Loucy (cell line): ENCODE results near the gene EPHA2.

Experiments used
- H2AFZ ChIP-seq: fragments of 200-600 bp; sonication (generic); 2 replicates; pipeline ENCODE4 v1.6.0; 2016; ENCODE audit warnings: antibody characterized with exemption, mild to moderate bottlenecking, low read length, moderate library complexity
- H3F3A ChIP-seq: fragments of 200-600 bp; 2 replicates; pipeline ENCODE4 v1.6.0; 2016; ENCODE audit warnings: antibody characterized with exemption, low read depth, mild to moderate bottlenecking
- H3K27me3 ChIP-seq: fragments of 200-600 bp; sonication (generic); 2 replicates; pipeline ENCODE4 v1.6.1; 2014; ENCODE audit warnings: low read length, mild to moderate bottlenecking; ENCODE audit not compliant: insufficient read depth, poor library complexity, severe bottlenecking
- H3K36me3 ChIP-seq: fragments of 200-600 bp; sonication (generic); 2 replicates; pipeline ENCODE4 v1.6.1; 2016; ENCODE audit warnings: low read length; ENCODE audit not compliant: insufficient read depth
- H3K4me1 ChIP-seq: fragments of 200-600 bp; sonication (generic); 2 replicates; pipeline ENCODE4 v1.5.1; 2014; ENCODE audit warnings: low read length, mild to moderate bottlenecking; ENCODE audit not compliant: insufficient read depth, poor library complexity, severe bottlenecking
- H3K4me2 ChIP-seq: fragments of 200-600 bp; sonication (generic); 2 replicates; pipeline ENCODE4 v1.6.0; 2014; ENCODE audit warnings: antibody characterized with exemption, low read length, low read depth, mild to moderate bottlenecking; ENCODE audit not compliant: poor library complexity, severe bottlenecking
- H3K4me3 ChIP-seq: fragments of 200-600 bp; sonication (generic); 2 replicates; pipeline ENCODE4 v1.5.1; 2014; ENCODE audit warnings: low read length, mild to moderate bottlenecking, mixed read lengths; ENCODE audit not compliant: poor library complexity, severe bottlenecking
- H3K79me2 ChIP-seq: fragments of 200-600 bp; sonication (generic); 2 replicates; pipeline ENCODE4 v1.6.1; 2014; ENCODE audit warnings: low read length; ENCODE audit not compliant: insufficient read depth
- H3K9ac ChIP-seq: fragments of 200-600 bp; sonication (generic); 2 replicates; pipeline ENCODE4 v1.6.0; 2014; ENCODE audit warnings: mild to moderate bottlenecking, low read depth, low read length, moderate library complexity; ENCODE audit not compliant: poor library complexity, severe bottlenecking
- H3K9me2 ChIP-seq: fragments of 200-600 bp; sonication (generic); replicated peaks from 2 replicates; pipeline ENCODE4 v1.6.1; 2016; ENCODE audit warnings: low read depth, low read length, mixed read lengths
- H3K9me3 ChIP-seq: fragments of 200-600 bp; sonication (generic); 2 replicates; pipeline ENCODE4 v1.6.1; 2014; ENCODE audit warnings: mild to moderate bottlenecking, antibody characterized with exemption, low read length, low read depth; ENCODE audit not compliant: insufficient read depth
- H4K20me1 ChIP-seq: fragments of 200-600 bp; sonication (generic); 2 replicates; pipeline ENCODE4 v1.6.0; 2014; ENCODE audit warnings: antibody characterized with exemption, low read length, mild to moderate bottlenecking; ENCODE audit not compliant: insufficient read depth, poor library complexity, severe bottlenecking
- CTCF ChIP-seq: fragments of 200-600 bp; sonication (generic); conservative IDR thresholded peaks from 2 replicates; pipeline ENCODE4 v1.5.1; 2014; ENCODE audit warnings: mild to moderate bottlenecking, antibody characterized with exemption, low read length
- EZH2phosphoT487 ChIP-seq: fragments of 200-600 bp; IDR thresholded peaks from 2 replicates; pipeline ENCODE4 v1.6.1; 2018; ENCODE audit warnings: antibody characterized with exemption, mild to moderate bottlenecking, moderate library complexity, borderline replicate concordance

EPHA2 gene

GRCh38 chr1:16085522-16085921, 70.3 kb downstream of the EPHA2 start:
- H2AFZ ChIP-seq: no peak overlapping the region
- no peaks in the 10 kb centered on the region for H3K9me3 ChIP-seq
- H3K36me3 ChIP-seq: no peaks in the 10 kb centered on the region
- H3K4me2 ChIP-seq: no peak overlapping the region
- no peak overlapping the region for H3K9ac ChIP-seq
- H3K27me3 ChIP-seq: no peaks in the 10 kb centered on the region
- no peaks in the 10 kb centered on the region for H3F3A ChIP-seq
- H3K4me1 ChIP-seq: no peaks in the 10 kb centered on the region
- no peak overlapping the region for H3K4me3 ChIP-seq
- no peaks in the 10 kb centered on the region for H4K20me1 ChIP-seq
- TF ChIP-seq CTCF (no peak), EZH2phosphoT487 (no peak)
- H3K79me2 ChIP-seq: no peaks in the 10 kb centered on the region
- H3K9me2 ChIP-seq: no peaks in the 10 kb centered on the region

- Histone ChIP-seq H3K9me3 (no peaks in the 10 kb centered on the region), H3K36me3 (no peaks in the 10 kb centered on the region), H2AFZ (no peak overlapping the region), H3K27me3 (no peaks in the 10 kb centered on the region), H3K4me2 (no peak overlapping the region), H4K20me1 (no peaks in the 10 kb centered on the region), H3K9ac (no peak overlapping the region), H3K9me2 (no peaks in the 10 kb centered on the region), H3F3A (no peaks in the 10 kb centered on the region), H3K4me3 (no peak overlapping the region), H3K4me1 (peaks cover 5% of the 10 kb centered on the region), H3K79me2 (no peaks in the 10 kb centered on the region)
- TF ChIP-seq CTCF (no peak), EZH2phosphoT487 (no peak)
Observed at GRCh38 chr1:16083486-16083885, 72.4 kb downstream of the EPHA2 start.

GRCh38 chr1:16082283-16083038, 73.4 kb downstream of the EPHA2 start:
- Histone ChIP-seq H3F3A (no peaks in the 10 kb centered on the region), H3K36me3 (no peaks in the 10 kb centered on the region), H3K4me1 (peaks cover 5% of the 10 kb centered on the region), H3K4me3 (no peak overlapping the region), H3K9me2 (no peaks in the 10 kb centered on the region), H3K79me2 (no peaks in the 10 kb centered on the region), H2AFZ (no peak overlapping the region), H4K20me1 (no peaks in the 10 kb centered on the region), H3K27me3 (no peaks in the 10 kb centered on the region), H3K9ac (no peak overlapping the region), H3K9me3 (no peaks in the 10 kb centered on the region), H3K4me2 (no peak overlapping the region)
- TF ChIP-seq EZH2phosphoT487 (no peak), CTCF (peak; percentile 94)
